HL-60/S4 (cell line): ENCODE results near the gene BPIFA2.
"Not testable (repeated sequence)": the region's sequence is repeated elsewhere in the genome, so short reads cannot be mapped to it uniquely, and the experiment has no call there.

Experiments used
- in situ Hi-C: fragments of 300-500 bp; cut with MboI; formaldehyde crosslinking; loops from 2 replicates; pipeline ENCODE4 v1.14.3; 2022; ENCODE audit warnings: low sequenced_read_pairs

Gene BPIFA2

GRCh38 chr20:33159713-33160112 is 8.2 kb upstream of the BPIFA2 start:
- in situ Hi-C loops, result no loop called here

DNA sequence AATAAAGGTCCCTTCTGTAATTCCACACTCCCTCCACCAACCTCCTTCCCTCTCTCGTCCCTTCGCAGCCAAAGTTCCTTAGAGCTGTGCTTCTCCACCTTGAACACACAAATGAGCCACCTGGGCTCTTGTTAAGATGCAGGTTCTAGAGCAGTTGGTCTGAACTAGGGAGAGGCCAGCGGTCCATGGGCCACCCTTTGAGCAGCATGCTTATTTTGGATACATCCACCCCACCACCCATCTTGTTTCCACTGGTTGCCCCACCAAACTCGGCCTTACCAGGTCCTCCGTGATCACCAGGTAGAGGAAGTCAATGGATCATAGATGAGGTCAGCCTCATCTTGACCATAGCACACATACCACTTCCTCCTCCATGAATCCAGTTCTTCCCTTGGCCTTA is 7.3 kb upstream of the BPIFA2 start:
- in situ Hi-C loops, result no loop called here

- in situ Hi-C loops, result no loop called here
These were observed 5.6 kb upstream of the BPIFA2 start for GRCh38 chr20:33162313-33162712.

DNA sequence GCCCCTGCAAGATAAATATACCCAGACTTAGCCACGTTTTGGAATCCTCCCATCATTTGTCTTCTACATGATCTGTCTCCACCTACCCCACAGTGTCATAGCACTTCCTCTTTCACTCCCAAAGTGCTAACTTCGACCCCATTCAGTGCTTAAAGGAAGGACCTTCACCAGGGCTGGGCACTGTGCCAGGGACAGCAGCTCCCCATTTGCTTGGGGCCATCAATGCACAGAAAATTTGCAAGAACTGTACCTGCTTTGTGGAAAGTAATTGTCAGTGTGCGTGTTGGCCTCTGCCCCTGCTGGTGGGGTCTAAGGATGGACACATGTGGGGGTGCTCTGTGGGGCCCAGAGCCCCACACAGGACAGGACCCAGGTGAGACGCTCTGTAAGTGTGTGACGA is 5.2 kb upstream of the BPIFA2 start:
- in situ Hi-C loops, result no loop called here

DNA sequence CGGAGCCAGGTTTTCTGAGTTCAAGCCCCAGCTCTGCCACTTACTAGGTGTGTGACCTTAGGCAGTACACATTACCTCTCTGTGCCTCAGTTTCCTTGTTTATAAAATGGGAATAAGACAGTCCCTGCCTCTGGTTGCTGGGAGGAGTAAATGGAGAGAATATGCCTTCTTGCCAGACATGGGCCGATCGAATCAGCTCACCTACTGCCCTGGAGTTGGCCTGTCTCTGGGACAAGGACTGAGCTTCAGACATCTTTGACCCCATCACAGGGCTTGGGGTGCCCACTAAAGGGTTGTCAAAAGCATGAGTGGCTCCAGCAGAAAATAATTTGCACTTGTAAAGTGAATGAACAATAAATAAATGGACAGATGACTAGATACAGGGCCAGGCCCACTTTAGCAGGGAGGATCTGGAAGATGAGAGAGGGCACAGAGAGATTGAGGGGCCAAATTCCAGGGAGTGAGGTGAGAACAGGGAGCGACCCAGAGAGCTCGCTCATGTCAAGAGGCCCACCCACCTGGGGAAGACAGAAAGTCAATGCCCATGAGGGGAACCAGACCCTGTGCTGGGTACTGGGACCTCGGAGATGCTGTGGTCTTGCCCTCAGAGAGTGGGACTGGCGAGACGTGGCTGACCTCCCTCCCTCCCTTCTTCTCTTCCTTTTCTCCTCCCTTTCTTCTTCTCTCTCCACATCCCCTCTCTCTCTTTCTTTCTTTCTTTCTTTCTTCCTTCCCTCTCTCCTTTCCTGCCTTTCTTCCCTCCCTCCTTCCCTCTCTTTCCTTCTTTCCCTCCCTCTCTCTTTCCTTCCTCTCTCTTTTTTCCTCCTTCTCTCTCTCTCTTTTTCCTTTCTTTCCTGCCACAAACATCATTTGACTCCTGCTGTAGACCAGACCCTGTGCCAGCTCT is 3.9 kb upstream of the BPIFA2 start:
- in situ Hi-C loops, result no loop called here

GRCh38 chr20:33164763-33165095 is 3.2 kb upstream of the BPIFA2 start:
- in situ Hi-C loops, result no loop called here

- in situ Hi-C loops, result no loop called here
These were observed 2.4 kb upstream of the BPIFA2 start for GRCh38 chr20:33165416-33166055.

GRCh38 chr20:33166533-33167113 is 1.3 kb upstream of the BPIFA2 start:
- in situ Hi-C loops, result no loop called here

- in situ Hi-C loops, result no loop called here
These were observed 1.3 kb downstream of the BPIFA2 start for GRCh38 chr20:33169176-33169794.

GRCh38 chr20:33172781-33173180 is 4.8 kb downstream of the BPIFA2 start:
- in situ Hi-C loops, result no loop called here

GRCh38 chr20:33175123-33175522 is 7.2 kb downstream of the BPIFA2 start:
- in situ Hi-C loops, result no loop called here

- in situ Hi-C loops, result no loop called here
These were observed 8.1 kb downstream of the BPIFA2 start for GRCh38 chr20:33176101-33176500.

DNA sequence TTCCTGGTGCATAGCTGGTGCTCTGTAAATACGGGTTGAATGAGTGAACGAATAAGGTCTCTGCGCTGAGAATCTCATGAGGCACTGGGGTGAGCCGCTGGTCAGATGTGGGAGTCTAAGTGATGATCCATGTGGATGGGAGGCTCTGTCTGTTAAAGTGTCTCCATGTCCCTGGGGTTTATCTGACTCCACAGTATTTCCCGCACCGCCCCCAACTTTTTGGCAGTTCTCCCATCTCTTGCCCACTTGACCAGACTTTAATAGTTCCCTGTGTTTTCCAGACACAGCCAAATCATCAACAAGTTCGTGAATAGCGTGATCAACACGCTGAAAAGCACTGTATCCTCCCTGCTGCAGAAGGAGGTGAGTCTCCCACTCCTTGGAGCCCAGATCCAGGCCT is 9.9 kb downstream of the BPIFA2 start:
- in situ Hi-C loops, result no loop called here

DNA sequence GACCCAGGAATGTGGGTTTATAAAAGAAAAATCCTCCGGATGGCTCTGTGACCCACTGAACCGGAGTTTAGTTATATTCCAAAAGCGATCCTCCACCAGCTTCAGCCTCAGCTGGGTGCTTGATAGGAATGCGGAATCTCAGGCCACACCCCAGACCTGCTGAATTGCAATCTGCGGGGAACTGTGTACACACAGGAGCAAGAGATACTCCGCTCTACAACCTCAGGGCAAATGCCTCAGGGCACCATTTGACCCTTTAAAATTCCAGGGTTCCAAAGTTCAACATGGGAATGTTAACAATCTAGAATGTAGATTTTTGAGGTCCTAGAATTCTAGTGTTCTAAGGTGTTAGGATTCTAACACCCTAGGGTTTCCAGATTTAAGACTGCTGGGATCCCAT is 10.8 kb downstream of the BPIFA2 start:
- in situ Hi-C loops, result no loop called here

DNA sequence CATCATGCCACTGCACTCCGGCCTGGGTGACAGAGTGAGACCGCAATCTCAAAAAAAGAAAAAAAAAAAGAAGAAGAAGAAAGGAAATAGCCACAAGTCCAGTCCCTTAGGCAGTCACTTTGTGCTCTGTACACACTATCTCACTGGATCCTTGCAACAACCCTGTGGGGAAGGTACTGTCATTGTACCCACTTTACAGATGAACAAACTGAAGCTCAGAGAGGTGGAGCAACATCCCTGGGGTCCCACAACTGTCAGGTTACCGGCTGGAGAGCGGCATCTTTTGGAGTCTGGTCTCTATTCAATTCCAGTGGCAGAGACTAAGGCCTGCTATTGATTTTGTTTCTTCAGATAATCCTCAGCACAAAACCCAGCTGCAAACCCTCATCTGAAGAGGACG is 12.2 kb downstream of the BPIFA2 start:
- in situ Hi-C loops, result no loop called here

DNA sequence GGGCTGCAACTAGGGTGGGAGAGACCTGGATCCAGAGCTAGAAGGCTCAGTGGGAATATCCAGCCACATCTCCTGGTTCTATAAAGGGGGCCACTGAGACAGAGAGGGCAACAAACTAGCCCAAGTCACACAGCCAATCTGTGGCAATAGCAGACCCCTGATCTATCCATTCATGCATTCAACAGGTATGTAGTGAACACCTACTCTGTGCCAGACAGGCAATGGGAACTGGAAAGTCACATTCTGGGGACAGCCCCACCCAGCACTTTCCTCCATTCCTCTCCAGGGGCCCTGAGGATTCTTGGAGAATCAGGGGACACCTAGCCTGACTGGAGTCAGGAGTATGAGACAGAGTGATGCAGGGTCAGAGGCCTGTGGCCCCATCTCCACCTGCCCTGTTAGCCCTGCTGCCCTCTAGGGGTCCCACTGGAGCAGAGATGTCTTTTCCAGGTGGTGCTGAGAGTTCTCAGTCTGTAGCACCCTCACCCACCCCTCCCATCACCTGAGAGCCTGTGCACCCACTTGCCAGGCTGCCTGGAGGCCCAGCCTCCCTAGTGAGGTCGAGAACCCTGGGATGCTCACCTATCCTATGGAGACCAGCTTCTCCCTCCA is 13.6 kb downstream of the BPIFA2 start:
- in situ Hi-C loops, result no loop called here

DNA sequence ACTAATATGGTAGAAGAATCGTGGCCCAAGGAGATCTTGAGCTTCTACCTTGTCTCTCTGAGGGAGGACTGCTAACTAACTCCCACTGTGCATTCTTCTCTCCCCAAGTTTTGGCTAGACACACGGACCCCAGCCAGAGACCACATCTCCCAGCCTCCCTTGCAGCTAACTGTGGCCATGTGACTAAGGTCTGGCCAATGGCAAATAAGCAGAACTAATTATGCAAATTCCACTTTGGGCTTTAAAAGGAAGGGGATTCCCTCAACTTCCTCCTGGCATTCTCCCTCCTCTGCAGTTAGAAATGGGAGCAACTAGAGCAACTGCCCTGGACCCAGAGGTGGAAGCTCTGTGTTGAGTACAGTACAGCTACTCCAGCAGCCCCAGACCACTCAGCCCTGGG is 15.4 kb downstream of the BPIFA2 start:
- in situ Hi-C loops, result no loop called here

DNA sequence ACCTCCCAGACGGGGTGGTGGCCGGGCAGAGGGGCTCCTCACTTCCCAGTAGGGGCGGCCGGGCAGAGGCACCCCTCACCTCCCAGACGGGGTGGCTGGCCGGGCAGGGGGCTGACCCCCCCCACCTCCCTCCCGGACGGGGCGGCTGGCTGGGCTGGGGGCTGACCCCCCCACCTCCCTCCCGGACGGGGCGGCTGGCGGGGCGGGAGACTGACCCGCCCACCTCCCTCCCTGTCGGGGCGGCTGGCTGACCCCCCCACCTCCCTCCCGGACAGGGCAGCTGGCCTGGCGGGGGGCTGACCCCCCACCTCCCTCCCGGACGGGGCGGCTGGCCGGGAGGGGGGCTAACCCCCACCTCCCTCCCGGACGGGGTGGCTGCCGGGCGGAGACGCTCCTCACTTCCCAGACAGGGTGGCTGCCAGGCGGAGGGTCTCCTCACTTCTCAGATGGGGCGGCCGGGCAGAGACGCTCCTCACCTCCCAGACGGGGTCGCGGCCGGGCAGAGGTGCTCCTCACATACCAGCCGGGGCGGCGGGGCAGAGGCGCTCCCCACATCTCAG is 17.2 kb downstream of the BPIFA2 start:
- in situ Hi-C loops, result not testable (repeated sequence)

DNA sequence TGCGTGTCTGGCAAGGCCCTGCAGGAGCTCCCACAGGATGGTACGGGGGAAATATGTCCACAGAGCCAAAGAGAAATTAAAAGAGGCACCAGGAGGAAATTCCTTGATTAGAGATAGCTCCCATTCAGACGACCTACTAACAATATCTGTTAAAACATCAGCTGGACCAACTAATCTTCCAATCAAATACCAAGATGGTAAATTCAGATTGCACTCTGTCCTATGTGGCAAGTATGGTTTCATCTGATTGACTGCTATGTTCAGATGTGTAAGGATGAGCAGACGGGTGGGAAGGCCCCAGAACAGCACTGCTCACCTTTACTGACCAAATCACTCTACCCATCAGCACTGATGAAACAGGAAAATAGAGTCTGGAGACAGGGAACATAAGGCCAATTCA is 19.5 kb downstream of the BPIFA2 start:
- in situ Hi-C loops, result no loop called here

- in situ Hi-C loops, result no loop called here
These were observed 20.5 kb downstream of the BPIFA2 start for GRCh38 chr20:33188421-33188820.

DNA sequence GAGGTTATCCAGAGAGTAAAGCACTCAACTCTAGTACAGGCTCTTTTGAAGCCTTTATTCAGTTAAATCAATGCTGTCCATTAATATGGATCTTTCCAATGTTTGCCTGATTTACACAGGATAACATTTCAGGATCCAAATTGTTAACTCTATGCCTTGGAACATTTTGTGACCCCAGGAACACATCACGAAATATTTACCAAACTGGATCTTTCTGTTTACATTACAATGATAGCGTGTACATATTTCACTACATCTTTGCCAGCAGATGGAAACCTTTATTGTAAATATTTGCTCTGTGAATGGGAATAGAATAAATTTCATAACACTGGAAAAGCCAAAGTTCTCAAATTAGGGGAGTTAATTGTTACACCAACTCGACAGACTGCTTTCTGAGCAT is 23.5 kb downstream of the BPIFA2 start:
- in situ Hi-C loops, result no loop called here
